H1 (cell line): ENCODE data around the gene RXRA. TPM values are rescaled to one million over a fixed set of nuclear protein-coding genes. Genes with fewer than 3 reads are reported as not detected.

Experiments used
- CHD1 ChIP-seq: IDR thresholded peaks from 2 replicates; pipeline ENCODE4 v1.6.1; 2012; ENCODE audit warnings: low read depth, low read length, improper control_type of control experiment
- CHD2 ChIP-seq: IDR thresholded peaks from 2 replicates; pipeline ENCODE4 v1.6.1; 2012; ENCODE audit warnings: low read length, improper control_type of control experiment
- CHD7 ChIP-seq: fragments of 300-600 bp; sonication (generic); IDR thresholded peaks from 2 replicates; pipeline ENCODE4 v1.7.1; 2012; ENCODE audit warnings: low read length, moderate library complexity, mild to moderate bottlenecking, inconsistent platforms; ENCODE audit not compliant: insufficient replicate concordance
- MAX ChIP-seq: IDR thresholded peaks from 2 replicates; pipeline ENCODE4 v1.6.1; 2012; ENCODE audit warnings: inconsistent platforms
- POU5F1 ChIP-seq: IDR thresholded peaks from 2 replicates; pipeline ENCODE4 v1.6.1; 2011; ENCODE audit warnings: low read depth, mild to moderate bottlenecking, low read length, moderate library complexity
- SP4 ChIP-seq: IDR thresholded peaks from 2 replicates; pipeline ENCODE4 v1.6.1; 2012; ENCODE audit warnings: low read length, inconsistent platforms
- SRF ChIP-seq: IDR thresholded peaks from 2 replicates; pipeline ENCODE4 v1.6.1; 2011; ENCODE audit warnings: mild to moderate bottlenecking, low read depth, low read length, moderate library complexity
- TBP ChIP-seq: IDR thresholded peaks from 2 replicates; pipeline ENCODE4 v1.6.1; 2011; ENCODE audit warnings: low read depth, low read length, improper control_type of control experiment
- TCF12 ChIP-seq: IDR thresholded peaks from 2 replicates; pipeline ENCODE4 v1.6.1; 2011; ENCODE audit warnings: low read depth, mild to moderate bottlenecking, low read length
- polyA plus RNA-seq, 7 experiments: library from polyadenylated mRNA; depleted of rRNA in 3 of 7; stranded (reverse) in 5 of 7; unstranded in 2 of 7; fragments of >200 nt in 5 of 7; fragments of 200-250 nt in 2 of 7; gene quantifications; 1 replicate in 5 of 7; 2 replicates in 1 of 7; 4 replicates in 1 of 7; pipeline versions ENCODE4 v1.2.1 to v1.2.3, GENCODE V29; 2011 to 2013; ENCODE audit warnings: missing spikeins in 2 of 7, mixed read lengths in 2 of 7
- total RNA-seq: library from RNA; stranded (reverse); fragmentation: NEBNext Ultra II Directional; extraction: Animal tissue kit (Norgen Biotek cat#: 25700); gene quantifications from 2 replicates; pipeline ENCODE4 v1.2.1, GENCODE V29; 2021

Gene RXRA
- total and polyA plus RNA-seq, 2 of the 8 experiments (the other 6 are each of a cell fraction or from before 2014, with no cell fraction given): 9.8 to 29.4 TPM

DNA sequence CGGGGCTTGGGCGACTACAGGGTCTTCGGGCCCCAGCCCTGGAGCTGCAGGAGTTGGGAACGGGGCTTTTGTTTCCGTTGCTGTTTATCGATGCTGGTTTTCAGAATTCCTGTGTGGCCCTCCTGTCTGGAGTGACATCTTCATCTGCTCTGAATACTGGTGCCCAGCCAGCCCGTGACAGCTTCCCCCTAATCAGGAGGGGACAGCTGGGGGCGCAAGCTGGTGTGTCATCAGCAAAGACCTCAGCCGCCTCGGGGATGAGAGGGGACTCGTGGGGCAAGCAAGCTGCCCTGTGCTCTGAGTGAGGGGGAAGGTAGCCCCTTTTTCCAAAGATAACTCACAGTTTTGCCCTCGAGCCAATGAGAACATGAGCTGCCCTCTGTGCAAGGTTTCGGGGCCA lies 110.7 kb downstream of the RXRA start (continued):
- no peak for TF ChIP-seq CHD7
- TF ChIP-seq POU5F1: no peak
- TF ChIP-seq TCF12: no peak
- TF ChIP-seq SP4: no peak
- no peak for TF ChIP-seq CHD1
- TF ChIP-seq CHD2: no peak
- TF ChIP-seq MAX: no peak
- TF ChIP-seq SRF: no peak
- TF ChIP-seq TBP: no peak
